Measurements from ENCODE around the gene WDR54. TPM values are rescaled to one million over a fixed set of nuclear protein-coding genes. Genes with fewer than 3 reads are reported as not detected.

The WDR54 gene
- total and polyA plus RNA-seq, 2 donors (not counting 3 experiments of a cell fraction or from before 2014, with no cell fraction given) = 21.7 to 46.3 TPM

- H3K27me3 ChIP-seq (ENCODE audit: control insufficient read depth in 2 of 2, insufficient read depth in 2 of 2, low read length in 2 of 2) = no peaks in the 10 kb centered on the region
- no peaks in the 10 kb centered on the region for H3K9me1 ChIP-seq (replicated peaks; ENCODE audit: control insufficient read depth, extremely low read depth, insufficient read depth, low read length)
- dilution Hi-C loops (cut with MboI; ENCODE audit: extremely low pct_ligation_motif_present, low sequenced_read_pairs) = no loop called here
- H4K20me1 ChIP-seq (replicated peaks; ENCODE audit: control insufficient read depth, extremely low read depth, insufficient read depth, low read length) = no peaks in the 10 kb centered on the region
- BruUV-seq (replicated peaks) = no TSS peak
- POLR2A ChIA-PET = no interaction called here
- H3K4me3 ChIP-seq (replicated peaks in 1 of 3; ENCODE audit: insufficient read depth in 1 of 3, low read depth in 1 of 3, low read length in 3 of 3) = no peak overlapping the region
- H3K4me1 ChIP-seq (ENCODE audit: control insufficient read depth, extremely low read depth, insufficient read depth, low read length) = peaks cover 15% of the 10 kb centered on the region
- CTCF ChIA-PET = no interaction called here
- H3K4me2 ChIP-seq (ENCODE audit: insufficient read depth, low read length) = no peak overlapping the region
- no peak overlapping the region for H2AFZ ChIP-seq (ENCODE audit: low read depth, low read length)
- no peak overlapping the region for H3K9ac ChIP-seq (replicated peaks; ENCODE audit: extremely low read depth, insufficient read depth, low read length)
- H3K36me3 ChIP-seq (ENCODE audit: control insufficient read depth in 2 of 2, extremely low read depth in 1 of 2, insufficient read depth in 2 of 2, low read length in 2 of 2) = peaks cover 0 to 12% of the 10 kb centered on the region in 2 experiments
- peaks cover 17% of the 10 kb centered on the region for H3K79me2 ChIP-seq (ENCODE audit: control insufficient read depth, insufficient read depth, low read length)
- intact Hi-C loops (cut with micrococcal nuclease) = no loop called here
- H3K27ac ChIP-seq (ENCODE audit: insufficient read depth, low read depth, low read length) = no peak overlapping the region
- FAIRE-seq = no peak
- no peak for DNase-seq (ENCODE audit: low read depth, low spot score)
- no peak for TF ChIP-seq MYC (IDR thresholded peaks at IDR 0.05; ENCODE audit: low read depth, low read length)
- TF ChIP-seq POLR2A (IDR thresholded peaks at IDR 0.05; ENCODE audit: low read depth, low read length) = no peak
- no peak for TF ChIP-seq FOS (IDR thresholded peaks at IDR 0.05; ENCODE audit: borderline replicate concordance, insufficient read depth, low read length)
- TF ChIP-seq, protein P1, sequence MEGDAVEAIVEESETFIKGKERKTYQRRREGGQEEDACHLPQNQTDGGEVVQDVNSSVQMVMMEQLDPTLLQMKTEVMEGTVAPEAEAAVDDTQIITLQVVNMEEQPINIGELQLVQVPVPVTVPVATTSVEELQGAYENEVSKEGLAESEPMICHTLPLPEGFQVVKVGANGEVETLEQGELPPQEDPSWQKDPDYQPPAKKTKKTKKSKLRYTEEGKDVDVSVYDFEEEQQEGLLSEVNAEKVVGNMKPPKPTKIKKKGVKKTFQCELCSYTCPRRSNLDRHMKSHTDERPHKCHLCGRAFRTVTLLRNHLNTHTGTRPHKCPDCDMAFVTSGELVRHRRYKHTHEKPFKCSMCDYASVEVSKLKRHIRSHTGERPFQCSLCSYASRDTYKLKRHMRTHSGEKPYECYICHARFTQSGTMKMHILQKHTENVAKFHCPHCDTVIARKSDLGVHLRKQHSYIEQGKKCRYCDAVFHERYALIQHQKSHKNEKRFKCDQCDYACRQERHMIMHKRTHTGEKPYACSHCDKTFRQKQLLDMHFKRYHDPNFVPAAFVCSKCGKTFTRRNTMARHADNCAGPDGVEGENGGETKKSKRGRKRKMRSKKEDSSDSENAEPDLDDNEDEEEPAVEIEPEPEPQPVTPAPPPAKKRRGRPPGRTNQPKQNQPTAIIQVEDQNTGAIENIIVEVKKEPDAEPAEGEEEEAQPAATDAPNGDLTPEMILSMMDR (IDR thresholded peaks at IDR 0.05; ENCODE audit: extremely low read depth in 1 of 2, insufficient read depth in 1 of 2, low read depth in 1 of 2, low read length in 2 of 2) = no peak
- TF ChIP-seq GATA2 (IDR thresholded peaks at IDR 0.05; ENCODE audit: insufficient read depth, insufficient read length, low read depth, low read length) = no peak
- TF ChIP-seq JUN (IDR thresholded peaks at IDR 0.05; ENCODE audit: borderline replicate concordance, insufficient read depth, insufficient read length, low read depth) = no peak
- TF ChIP-seq POLR2AphosphoS5 (IDR thresholded peaks at IDR 0.05; ENCODE audit: insufficient read depth, low read depth, low read length) = no peak
- TF ChIP-seq EZH2 (IDR thresholded peaks at IDR 0.05; ENCODE audit: borderline replicate concordance, low read depth, low read length, severe bottlenecking) = no peak
- TF ChIP-seq MAX (IDR thresholded peaks at IDR 0.05; ENCODE audit: insufficient read depth, insufficient read length) = no peak
- H3K9me3 ChIP-seq (replicated peaks; ENCODE audit: control insufficient read depth, insufficient read depth, low read length) = no peaks in the 10 kb centered on the region
Observed at GRCh38 chr2:74462786-74463105, 41.2 kb downstream of the WDR54 start.
